ENCODE results near the gene HOXB9.

HOXB9 gene

DNA sequence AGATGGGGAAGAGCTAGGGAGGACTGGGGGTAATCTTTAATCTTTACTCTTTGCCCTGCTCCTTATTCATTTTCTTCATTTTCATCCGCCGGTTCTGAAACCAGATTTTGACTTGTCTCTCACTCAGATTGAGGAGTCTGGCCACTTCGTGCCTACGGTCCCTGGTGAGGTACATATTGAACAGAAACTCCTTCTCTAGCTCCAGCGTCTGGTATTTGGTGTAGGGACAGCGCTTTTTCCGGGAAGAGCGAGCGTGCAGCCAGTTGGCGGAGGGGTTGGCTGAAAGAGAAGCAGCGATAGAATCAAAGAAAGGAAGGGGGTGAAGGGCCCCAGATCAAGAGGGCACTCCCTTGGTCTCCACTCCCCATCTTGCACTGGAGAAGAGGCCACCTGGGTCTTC lies 3.3 kb downstream of the HOXB9 start:
- DNase-seq = no peak

DNA sequence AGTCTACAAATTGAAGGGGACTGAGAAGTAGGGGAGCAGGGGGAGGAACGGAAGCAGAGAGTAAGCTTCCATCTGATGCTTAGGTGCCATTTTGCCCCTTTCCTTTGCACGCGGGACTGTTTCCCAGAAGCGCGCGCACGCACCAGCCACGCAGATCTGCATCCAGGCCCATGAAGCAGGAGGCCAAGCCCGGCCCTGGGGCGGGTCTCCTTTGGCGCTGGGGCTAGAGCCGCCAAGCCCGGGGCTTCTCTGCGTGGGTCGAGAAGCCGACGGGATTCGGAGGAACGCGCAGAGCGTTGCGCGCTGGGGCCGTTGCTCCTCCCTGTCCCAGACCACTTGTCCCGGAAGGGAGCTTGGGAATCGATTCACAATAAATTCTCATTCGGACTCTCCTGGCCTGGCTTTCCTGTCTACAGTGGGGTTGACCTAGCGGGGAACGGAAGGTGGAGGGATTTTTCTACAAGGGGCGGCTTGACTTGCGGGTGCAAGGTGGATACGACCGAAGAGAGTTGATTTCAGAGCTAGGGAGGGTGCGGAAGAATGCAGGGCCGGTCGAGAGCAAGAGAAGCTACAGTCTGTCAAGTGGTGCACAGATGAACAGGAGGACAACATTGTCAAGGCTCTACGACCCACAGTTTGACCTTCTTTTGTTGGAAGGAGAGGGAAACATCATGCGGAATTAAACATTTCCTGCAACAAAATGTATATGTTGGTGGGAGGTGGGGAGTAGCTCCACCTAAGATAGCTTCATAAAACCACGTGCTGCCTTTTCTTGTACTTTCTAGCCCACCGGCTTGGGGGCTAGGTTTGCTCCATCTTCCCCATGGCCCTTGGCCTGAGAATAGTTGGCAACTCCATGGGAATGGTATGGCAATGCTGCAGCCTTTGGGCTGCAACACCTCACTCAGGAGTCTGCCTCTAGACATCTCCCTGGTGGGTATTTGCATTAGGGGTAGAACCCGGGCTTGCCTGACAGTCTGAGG lies 4.5 kb downstream of the HOXB9 start:
- no peak for DNase-seq

DNA sequence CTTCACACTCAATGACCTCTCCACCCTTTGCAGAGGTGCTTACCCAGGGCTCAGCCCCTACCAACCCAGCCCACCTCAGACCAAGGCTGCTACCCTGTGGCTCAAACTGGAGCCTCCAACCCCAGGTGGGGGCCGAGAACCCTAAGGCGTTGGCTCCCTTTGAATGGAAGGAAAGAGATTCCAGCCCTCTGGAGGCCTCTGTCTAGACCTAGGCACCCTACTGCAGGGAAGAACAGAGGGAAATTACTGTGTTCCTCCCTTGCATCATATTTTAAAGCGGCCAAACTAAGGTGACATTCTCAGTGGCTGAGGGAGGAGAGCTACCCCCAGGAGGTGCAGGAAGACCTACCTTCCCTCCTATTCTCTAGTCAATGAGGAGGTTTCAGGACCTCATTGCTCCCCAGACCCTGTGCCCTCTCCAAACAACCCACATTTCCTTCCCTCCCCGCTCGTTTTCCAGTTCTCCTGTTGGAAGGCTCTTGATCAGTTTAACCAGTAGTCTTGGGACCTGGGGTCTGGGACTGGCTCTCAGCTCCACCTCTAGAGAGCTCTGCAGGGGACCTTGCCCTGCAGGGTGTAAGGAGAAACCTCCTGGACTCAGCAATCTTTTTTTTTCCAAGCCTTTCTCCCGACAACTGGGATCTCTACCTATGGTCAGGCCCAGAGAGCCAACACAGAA lies 5.6 kb downstream of the HOXB9 start:
- DNase-seq = no peak

DNA sequence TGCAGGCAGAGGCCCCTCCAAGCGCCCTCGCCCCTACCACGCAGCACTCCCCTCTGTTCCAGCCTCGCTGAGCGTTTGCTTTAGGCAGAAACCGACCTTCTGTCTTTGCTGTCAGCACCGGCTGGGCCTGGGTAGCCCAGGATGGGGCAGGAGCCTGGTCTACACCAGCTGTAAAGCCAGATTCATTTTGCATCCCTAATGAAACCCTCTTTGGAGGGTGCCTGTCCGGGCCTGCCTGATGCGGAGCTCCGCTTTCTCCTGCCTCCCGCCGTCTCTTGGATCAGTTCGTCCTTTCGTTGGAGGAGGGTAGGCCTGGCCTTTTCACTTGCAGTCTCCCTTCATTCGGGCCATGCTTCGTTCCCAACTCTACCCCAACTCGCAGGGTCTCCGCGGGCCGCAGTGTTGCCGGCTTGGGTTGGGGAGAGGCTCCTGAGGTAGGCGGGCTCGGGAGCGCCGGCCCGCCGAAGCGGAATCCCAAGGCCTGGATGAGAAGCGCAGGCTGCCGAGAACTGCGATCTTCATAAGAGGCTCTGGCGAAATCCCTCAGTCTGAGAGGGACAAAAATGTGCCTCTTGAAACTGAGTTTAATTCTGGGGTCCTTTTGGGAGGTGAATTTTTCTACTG lies 6.2 kb downstream of the HOXB9 start:
- no peak for DNase-seq

DNA sequence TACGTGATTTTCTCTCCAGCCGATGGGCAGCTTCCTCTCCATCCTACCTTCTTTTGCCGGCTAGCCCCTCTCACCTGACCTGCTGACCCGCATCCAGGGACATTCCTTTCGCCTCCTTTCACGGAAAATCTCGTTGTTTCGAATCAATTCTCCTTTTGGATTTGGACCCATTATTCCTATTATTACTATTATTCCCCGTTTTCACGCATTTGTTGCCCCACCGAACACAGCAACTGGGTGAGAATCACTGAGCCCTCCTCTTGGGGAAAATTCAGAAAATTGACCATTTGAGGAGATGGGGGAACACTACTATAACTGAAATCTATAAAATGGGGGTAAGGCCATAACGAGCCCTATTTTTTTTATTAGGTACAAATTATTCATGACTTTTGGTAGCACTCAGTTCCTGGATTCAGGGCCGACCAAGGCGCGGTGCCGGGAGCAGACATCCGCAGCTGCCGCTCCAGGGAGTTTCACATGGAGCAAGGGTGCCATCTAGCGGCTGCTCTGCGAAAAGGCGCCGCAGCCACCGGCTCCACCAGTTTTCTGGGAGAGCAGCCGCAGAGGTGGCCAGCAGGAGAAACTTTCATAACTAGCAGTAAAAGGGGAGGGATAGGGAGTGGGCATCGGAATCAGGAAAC lies 7.8 kb downstream of the HOXB9 start:
- DNase-seq = no peak

DNA sequence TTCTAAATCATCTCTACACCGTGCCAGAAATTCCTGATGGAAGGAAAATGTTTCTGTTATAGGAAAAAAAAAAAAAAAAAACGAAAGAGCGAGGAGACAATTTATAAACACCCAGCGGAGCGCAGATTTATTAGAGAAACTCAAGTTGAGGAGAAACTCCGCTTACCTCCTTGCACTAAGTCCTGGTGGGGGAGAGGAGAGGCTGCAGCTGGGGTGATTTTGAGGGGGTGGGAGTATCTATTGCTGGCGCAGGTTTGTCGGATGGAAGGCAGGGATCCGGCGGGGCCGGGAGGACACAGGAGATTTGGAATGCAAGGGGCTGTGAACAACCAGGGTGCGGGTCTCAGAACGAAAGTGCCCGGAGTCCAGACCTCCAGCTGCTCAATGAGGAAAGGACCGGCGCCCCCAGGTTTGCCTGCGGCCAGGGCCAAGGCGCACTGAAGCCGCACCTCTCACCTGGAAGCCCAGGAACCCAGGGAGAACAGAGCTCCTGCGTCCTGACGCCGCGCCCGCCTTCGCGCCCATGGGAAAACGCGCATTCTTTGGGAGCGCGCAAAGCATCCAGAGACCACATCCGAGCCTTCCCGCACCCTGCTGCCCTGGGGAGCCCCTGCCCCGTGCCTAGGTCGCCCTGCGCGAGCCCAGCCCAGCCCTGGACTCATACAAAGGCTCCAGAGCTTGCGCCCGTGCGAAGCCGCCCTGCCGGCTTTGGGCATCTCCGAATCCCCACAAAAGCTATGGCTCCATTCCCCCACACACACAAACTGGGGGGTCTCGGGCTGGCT lies 8.5 kb downstream of the HOXB9 start:
- no peak for DNase-seq

DNA sequence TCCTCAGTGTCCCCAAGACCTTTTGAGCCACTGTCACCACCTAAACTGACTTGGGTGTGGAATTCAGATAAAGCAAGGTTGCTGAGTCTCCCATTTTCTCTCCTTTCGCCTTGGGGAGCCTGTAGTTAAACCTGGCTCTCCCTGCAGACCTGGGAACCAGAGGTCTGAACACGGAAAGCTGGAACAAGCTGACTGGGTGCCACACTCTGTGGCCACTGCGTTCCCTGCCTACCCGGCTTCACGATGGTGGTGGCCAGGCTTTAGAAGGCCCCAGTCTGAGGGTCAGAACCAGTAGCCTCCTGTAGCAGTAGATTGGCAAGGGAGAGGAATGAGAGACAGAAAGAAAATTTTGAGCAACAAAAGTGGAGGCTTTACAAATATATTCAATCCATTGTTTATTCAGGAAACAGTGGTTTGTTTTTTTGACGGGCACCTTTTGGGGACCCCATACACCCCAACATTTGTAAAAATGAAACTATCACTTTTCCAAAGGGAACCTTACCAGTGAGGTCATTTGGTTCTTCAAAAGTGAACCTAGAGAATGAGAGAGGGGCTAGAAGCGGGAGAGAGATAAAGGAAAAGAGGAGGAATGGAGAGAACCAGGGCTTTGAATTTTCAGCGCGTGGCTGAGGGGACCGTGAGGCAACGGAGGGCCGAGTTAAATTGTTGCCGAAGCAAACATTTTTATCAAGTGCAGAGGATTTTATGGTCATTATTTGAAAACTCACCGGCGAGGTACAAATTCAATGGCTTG lies 9.3 kb downstream of the HOXB9 start:
- no peak for DNase-seq

DNA sequence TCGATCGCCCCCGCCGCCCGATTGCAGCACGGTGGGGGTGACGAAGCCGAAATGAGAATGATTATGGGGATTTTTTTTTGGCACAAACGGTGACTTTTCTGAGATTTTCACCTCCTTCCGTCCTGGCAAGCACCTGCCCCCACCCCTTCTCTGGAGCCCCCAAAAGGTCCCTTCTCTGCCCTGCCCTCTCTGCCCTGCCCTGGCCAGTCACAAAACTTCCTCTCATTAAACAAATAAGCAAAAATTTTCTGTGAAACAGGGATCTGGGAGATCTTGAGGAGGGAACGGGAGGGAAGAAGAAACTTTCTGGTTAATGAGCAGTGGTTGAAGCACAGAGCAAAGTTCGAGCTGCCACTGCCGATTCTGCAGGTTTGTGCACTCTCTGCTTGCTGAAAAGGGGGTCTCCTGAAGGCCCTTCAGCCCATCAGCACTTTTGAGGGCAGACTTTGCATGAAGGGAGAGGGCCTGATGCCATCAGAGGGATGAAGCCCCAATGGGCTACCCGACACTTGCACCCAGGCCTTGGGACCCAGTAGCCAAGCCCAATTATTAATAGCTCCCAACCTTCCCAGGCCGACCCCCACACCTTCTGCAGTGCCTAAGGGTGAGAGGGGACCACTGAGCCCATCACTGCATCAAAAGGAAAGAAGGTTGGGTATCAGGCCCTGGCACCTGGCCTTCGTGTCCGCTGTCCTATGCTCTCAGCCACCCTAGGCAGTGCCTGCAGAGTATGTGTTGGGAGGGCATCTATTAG lies 10.0 kb downstream of the HOXB9 start:
- no peak for DNase-seq

DNA sequence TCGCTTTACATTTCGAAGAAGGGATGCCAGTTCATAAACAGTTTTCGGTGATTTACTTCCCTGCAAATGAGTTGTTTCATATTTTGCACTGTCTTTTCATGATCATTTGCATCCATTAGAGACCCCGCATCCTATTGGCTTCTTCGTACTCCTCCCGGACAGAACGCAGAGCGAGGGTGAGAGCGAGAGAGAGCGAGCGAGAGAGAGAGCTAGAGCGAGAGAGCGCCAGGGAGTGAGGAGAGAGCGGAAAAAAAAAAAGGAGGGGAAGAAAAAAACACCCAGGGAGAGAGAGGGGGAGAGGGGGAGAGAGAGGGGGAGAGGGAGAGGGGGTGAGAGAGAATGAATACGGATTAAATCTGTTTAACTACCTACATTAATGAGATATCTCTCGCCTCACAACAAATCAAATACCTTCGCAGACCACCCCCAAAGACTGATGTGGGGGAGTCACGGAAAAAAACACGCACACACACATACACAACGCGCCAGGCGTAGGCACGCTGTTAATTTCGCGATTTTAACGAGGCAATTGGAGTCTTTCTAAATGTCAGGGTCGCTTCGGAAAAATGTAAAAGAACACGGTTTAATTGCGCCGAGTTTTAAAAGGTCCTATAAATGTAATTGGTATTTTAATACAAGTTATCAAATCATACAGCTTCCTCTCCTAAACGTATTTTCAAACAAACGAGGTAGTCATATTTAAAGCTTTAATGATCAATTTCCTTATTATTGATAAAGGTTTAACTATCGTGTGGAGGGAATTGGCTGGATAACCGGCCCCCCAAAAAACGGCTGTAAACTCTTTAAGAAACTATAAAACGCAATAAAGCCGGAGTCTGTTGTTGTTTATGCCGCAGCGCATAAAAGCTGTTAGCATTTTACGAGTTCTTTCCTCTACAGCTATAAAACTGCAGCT lies 10.9 kb downstream of the HOXB9 start, which contains the start of gene HOXB8:
Gene HOXB8 (minus strand): TSS at position 246 of the 916 bp plus-strand sequence. CDS start 588 bp downstream, outside the sequence.
- DNase-seq = no peak

DNA sequence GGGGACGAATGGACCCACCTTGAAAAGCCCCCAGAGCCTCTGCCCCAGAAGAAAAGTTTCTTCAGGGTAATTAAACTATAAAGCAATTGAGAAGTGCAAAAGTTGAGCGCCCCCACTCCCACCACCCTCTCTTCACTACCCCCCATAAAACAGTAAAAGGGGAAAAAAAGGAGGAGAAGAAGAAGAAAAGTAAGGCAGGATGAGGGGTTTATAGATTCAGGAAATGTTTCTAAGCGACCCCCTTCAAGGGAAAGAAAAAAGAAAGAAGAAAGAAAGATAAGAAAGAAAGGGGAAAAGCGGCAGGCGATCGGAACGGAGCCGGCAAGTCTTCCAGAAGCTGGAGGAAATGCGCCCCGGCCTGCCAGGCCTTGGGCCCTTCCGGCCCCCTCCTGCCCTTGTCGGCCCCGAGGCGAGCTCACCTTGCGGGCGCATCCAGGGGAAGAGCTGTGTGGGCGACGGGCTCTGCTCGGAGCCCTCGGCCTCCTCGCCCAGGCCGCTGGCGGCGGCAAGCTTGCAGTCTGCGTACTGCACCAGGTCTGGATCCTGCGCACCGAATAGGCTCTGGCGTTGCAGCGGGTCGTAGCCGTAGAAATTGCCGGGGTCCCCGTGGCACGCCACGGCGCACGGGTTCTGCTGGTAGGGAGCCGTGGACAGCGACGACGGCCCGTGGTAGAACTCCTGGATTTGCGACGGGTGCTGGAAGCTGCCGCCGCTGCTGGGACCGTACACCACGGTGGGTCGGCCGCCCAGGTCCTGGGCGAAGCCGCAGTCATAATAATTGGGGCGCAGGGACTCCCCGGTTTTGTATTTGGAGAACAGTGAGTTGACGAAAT lies 12.1 kb downstream of the HOXB9 start:
- no peak for DNase-seq

DNA sequence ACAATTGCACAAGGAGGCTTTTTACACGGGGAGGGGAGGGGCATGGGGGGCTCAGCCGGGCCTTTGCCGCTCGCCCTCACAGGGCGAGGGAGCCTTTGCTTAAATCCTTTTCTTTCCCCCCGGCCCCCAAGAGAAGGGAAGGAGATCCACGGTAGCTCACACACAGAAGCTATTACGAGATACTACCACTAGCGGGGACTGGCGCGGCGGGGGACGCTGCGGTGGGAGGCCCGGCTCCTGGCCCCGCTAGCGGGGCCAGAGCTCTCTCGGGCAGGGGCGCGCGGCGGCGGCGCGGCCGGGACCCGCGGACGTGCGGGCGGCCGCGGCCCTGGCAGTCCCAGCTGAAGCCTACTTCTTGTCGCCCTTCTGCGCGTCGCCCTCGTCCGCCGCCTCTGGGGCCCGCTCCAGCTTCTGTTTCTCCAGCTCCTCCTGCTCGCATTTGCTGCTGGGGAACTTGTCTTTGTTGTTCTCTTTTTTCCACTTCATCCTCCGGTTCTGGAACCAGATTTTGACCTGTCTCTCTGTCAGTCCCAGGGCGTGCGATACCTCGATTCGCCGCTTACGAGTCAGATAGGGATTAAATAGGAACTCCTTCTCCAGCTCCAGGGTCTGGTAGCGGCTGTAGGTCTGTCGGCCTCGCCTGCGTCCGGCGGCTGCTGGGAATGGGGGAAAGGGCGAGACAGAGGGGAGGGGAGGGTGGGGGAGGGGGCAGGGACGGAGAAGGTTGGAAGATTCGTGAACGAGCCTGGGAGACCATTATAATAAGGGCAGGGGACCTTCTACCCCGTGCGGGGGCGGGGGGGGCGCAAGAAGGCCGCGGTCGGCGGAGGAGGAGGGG lies 13.1 kb downstream of the HOXB9 start:
- DNase-seq = no peak

DNA sequence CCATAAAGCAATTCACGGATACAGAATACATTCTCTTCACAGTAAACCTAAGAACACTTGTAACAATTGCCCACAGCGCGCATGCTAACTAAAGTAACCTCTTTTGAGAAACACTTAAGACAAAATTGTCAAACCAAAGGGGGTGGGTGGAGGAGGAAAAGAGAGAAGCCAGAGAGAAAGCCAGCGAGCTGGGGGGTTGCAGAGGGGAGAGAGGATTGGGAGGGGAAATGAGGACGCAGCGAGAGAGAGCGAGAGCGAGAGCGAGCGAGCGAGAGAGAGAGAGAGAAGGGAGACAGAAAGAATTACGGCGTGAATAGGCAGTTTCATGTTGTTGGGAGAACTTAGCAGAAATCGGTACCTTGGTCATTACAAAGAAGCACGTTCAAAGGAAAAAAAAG lies 13.7 kb downstream of the HOXB9 start:
- no peak for DNase-seq

DNA sequence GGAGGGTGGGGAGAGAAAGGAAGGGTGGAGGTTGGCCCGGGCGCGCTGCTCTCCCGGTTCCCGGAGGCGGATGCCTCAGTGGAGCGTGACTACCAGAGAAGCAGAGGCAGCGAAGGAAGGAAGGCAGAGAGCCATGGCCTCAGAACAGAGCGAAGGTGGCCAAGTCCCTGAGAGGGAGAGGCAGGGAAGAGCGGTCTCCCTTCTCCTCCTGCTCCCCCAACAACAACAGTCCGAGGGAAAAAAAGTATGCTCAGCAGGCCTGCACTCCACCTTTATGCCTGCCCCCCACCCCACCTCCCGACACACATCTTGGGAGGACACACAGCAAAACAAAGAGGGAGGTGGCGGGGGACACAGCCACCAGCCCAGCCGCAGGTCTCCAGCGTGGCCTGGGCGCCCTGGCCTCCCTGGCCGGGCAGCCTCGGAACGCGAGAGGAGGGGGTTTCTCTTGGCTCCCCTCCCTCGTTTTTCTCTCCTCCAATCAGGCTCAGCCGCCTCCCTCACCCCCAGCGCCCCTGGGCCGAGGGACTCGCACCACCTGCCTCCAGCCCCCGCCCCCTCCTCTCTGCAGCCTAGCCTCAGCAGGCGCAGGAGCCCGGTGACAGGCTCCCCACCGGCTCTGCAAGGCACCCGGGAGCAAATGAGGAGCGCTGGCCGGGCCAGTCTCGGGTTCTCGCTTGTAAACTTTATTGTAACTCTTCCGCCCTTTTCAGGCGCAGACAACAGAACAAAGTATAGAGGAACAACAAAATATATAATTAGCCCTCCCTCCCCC lies 14.3 kb downstream of the HOXB9 start:
- DNase-seq = no peak

DNA sequence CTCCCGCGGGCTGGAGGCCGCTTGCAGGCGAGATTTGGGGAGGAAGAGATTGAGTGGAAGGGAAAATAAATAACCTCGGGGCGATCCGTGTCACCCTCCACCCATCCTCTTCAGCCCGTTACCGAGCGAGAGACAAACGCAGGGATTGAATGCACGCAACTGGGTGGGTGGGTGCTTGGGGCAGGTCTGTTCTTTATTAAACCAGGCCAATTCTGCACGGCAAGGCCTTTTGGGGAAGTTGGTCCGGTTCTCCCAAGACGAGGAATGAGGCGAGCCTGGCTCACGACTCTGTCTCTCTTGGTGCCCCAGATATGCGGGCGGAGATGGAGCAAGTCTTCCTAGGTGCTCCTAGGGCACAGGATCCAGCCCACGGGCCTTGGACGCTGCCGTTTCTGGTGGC lies 14.9 kb downstream of the HOXB9 start:
- DNase-seq = no peak

DNA sequence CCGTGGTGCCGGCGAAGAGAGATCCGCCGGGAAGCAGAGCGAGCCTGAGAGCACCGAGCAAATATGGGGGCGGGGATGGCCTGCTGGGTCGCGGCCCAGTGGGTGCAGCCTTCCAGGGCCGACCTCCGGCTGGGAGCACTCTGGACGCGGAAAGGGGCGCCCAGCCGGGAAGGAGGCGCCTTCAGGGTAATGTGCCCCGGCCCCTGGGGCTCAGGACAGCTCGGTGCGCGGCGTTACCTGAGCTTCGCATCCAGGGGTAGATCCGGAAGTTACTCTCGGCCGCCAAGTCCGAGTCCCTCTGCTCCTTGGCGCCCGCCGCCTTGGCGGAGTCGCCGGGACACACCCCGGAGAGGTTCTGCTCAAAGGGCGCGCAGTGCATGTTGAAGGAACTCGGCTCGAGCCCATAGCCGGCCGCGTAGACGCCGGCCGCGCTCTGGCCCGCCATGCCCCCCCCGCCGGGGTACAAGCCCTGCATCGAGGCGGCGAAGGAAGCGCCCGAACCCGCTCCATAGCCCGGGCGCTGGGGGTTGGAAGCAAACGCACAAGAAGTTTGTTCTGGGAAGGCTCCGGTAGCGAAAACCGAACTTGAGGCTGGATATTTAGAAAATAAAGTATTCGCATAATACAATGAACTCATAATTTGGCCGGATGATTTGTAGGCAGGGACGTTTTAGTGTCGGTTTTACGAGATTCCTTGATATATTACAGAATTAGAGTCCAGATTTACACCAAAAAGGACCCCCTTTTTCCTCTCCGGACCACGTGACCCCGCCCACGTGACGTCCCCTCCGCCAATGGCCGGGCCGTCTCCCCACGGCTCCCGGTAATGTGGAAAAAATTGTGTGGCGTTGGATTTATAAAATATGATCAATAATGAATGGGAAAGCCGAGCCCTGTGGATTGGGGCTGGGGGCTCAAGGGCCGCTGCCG lies 15.6 kb downstream of the HOXB9 start, which contains the start of gene HOXB7:
Gene HOXB7 (minus strand): TSS at position 736 of the 930 bp plus-strand sequence. CDS start 99 bp downstream, at position 637.
- DNase-seq = no peak

Data from NCI-H524 treated with DMSO at 0.1 percent for 48 hours (cell line).